Upper lobe of right lung (tissue), 1 donor: ENCODE results near the gene CHRM5. TPM values are rescaled to one million over a fixed set of nuclear protein-coding genes. Genes with fewer than 3 reads are reported as not detected.

Source experiments
- ATAC-seq: fragments of 200-7000 bp; cut with Tn5 transposase; one replicate; pipeline ENCODE4 v1.9.1; 2020; ENCODE audit warnings: mild to moderate bottlenecking, moderate library complexity
- DNase-seq: peaks from one replicate; pipeline ENCODE4 v3.0.0-alpha.2; 2020
- H3K27ac ChIP-seq: fragments of 200-600 bp; one replicate; pipeline ENCODE4 v1.8.0; 2022
- H3K27me3 ChIP-seq: fragments of 200-600 bp; one replicate; pipeline ENCODE4 v1.8.0; 2022; ENCODE audit warnings: mild to moderate bottlenecking
- H3K36me3 ChIP-seq: fragments of 200-600 bp; one replicate; pipeline ENCODE4 v1.8.0; 2022
- H3K4me1 ChIP-seq: fragments of 200-600 bp; one replicate; pipeline ENCODE4 v1.8.0; 2022
- H3K4me3 ChIP-seq: fragments of 200-600 bp; one replicate; pipeline ENCODE4 v1.8.0; 2022; ENCODE audit warnings: mild to moderate bottlenecking
- H3K9me3 ChIP-seq: fragments of 200-600 bp; one replicate; pipeline ENCODE4 v1.8.0; 2022
- CTCF ChIP-seq: fragments of 200-600 bp; IDR thresholded peaks from one replicate; pipeline ENCODE4 v1.8.0; 2022; ENCODE audit warnings: antibody characterized with exemption
- intact Hi-C: fragments of 100-400 bp; cut with DNase I; formaldehyde crosslinking; loops from one replicate; pipeline ENCODE4 v1.11.0; 2022
- total RNA-seq: library from RNA; stranded (reverse); fragmentation: NEBNext Ultra II Directional; extraction: Animal tissue kit (Norgen Biotek cat#: 25700); gene quantifications from one replicate; pipeline ENCODE4 v1.2.1, GENCODE V29; 2021
- donor health status: DM: no; HTN: yes; CAD: no; lungs with severe emphysema.

CHRM5 gene
- total RNA-seq, 1 donor from 2014 or later: not detected

- Histone ChIP-seq H3K4me1 (no peaks in the 10 kb centered on the region), H3K4me3 (no peak overlapping the region), H3K27me3 (no peaks in the 10 kb centered on the region), H3K9me3 (no peaks in the 10 kb centered on the region), H3K27ac (no peak overlapping the region), H3K36me3 (peaks cover 22% of the 10 kb centered on the region)
- TF ChIP-seq CTCF: no peak
- ATAC-seq (no peak), DNase-seq (no peak)
- intact Hi-C loops: no loop called here
Measured at GRCh38 chr15:34079904-34080303, 111.6 kb downstream of the CHRM5 start.

GRCh38 chr15:34084086-34084485 is 115.8 kb downstream of the CHRM5 start:
- DNase-seq (no peak), ATAC-seq (no peak)
- intact Hi-C loops: no loop called here
- no peak for TF ChIP-seq CTCF
- Histone ChIP-seq H3K27me3 (no peaks in the 10 kb centered on the region), H3K4me3 (no peak overlapping the region), H3K36me3 (peaks cover 61% of the 10 kb centered on the region), H3K27ac (no peak overlapping the region), H3K9me3 (no peaks in the 10 kb centered on the region), H3K4me1 (no peaks in the 10 kb centered on the region)

- intact Hi-C loops: no loop called here
- DNase-seq: no peak
- Histone ChIP-seq H3K27me3 (no peaks in the 10 kb centered on the region), H3K27ac (no peak overlapping the region), H3K4me1 (no peaks in the 10 kb centered on the region), H3K4me3 (no peak overlapping the region), H3K9me3 (no peaks in the 10 kb centered on the region), H3K36me3 (peaks cover 76% of the 10 kb centered on the region)
- ATAC-seq: no peak
- TF ChIP-seq CTCF: no peak
Measured at GRCh38 chr15:34085746-34086145, 117.4 kb downstream of the CHRM5 start.

GRCh38 chr15:34099914-34100313 is 131.6 kb downstream of the CHRM5 start:
- ATAC-seq (no peak), DNase-seq (no peak)
- Histone ChIP-seq H3K27ac (no peak overlapping the region), H3K27me3 (no peaks in the 10 kb centered on the region), H3K4me1 (peaks cover 25% of the 10 kb centered on the region), H3K36me3 (peaks cover 11% of the 10 kb centered on the region), H3K4me3 (no peak overlapping the region), H3K9me3 (no peaks in the 10 kb centered on the region)
- TF ChIP-seq CTCF: no peak
- intact Hi-C loops: loop anchor here (10.0 kb wide), 1 partner anchor 115 kb away; the partner anchor contains the start of gene KATNBL1

GRCh38 chr15:34101366-34102174 is 133.3 kb downstream of the CHRM5 start, which contains the start of the genes EMC7 and PGBD4:
Gene EMC7, minus strand, starts transcription at chr15:34101862. Its CDS starts 23 bp downstream, at chr15:34101839.
Gene PGBD4, plus strand, starts transcription at chr15:34102083. Its CDS starts 449 bp downstream, at chr15:34102532.
- intact Hi-C loops: loop anchor here (10.0 kb wide), 1 partner anchor 113 kb away; the partner anchor contains the start of gene KATNBL1
- TF ChIP-seq CTCF: no peak
- ATAC-seq: peak; percentile 99

More at GRCh38 chr15:34101366-34102174, 133.3 kb downstream of the CHRM5 start, which contains the start of the genes EMC7 and PGBD4:
- peaks cover 25% of the 10 kb centered on the region for H3K4me1 ChIP-seq
- no peaks in the 10 kb centered on the region for H3K9me3 ChIP-seq
- H3K36me3 ChIP-seq: no peaks in the 10 kb centered on the region
- peak within 1 kb of the TSS; percentile 94 for H3K27ac ChIP-seq
- no peaks in the 10 kb centered on the region for H3K27me3 ChIP-seq
- H3K4me3 ChIP-seq: peak within 1 kb of the TSS; percentile 96
- DNase-seq: peak; percentile 99
